Gastroesophageal sphincter (tissue), 4 donors: ENCODE data around the gene HMGXB3. TPM values are rescaled to one million over a fixed set of nuclear protein-coding genes. Genes with fewer than 3 reads are reported as not detected.

Experiments
- ATAC-seq: fragments of 150-250 bp; one replicate; pipeline ENCODE4 v1.9.1; 2016; ENCODE audit warnings: mild to moderate bottlenecking, moderate library complexity
- H3K27ac ChIP-seq, 4 donors: fragments of 200-600 bp; sonication (generic) in 3 of 4; 1 replicate in 3 of 4; 2 replicates in 1 of 4; pipeline ENCODE4 v1.5.1; 2016 to 2019
- H3K27me3 ChIP-seq: fragments of 200-600 bp; sonication (generic); one replicate; pipeline ENCODE4 v1.5.1; 2019
- H3K36me3 ChIP-seq, 2 donors: fragments of 200-600 bp; sonication (generic); one replicate each; pipeline ENCODE4 v1.5.1; 2019; ENCODE audit warnings: control low read depth in 1 of 2
- H3K4me1 ChIP-seq, 3 donors: fragments of 200-600 bp; sonication (generic); 1 replicate in 2 of 3; 2 replicates in 1 of 3; pipeline ENCODE4 v1.5.1; 2016 to 2019; ENCODE audit warnings: control low read depth in 2 of 3
- H3K4me3 ChIP-seq, 2 donors: fragments of 200-600 bp; sonication (generic); one replicate each; pipeline ENCODE4 v1.5.1; 2019; ENCODE audit warnings: mild to moderate bottlenecking in 1 of 2, moderate library complexity in 1 of 2
- H3K9me3 ChIP-seq, 3 donors: fragments of 200-600 bp; sonication (generic); one replicate each; pipeline ENCODE4 v1.5.1; 2017 to 2019; ENCODE audit warnings: control low read depth in 2 of 3
- CTCF ChIP-seq, 4 experiments: fragments of 200-600 bp in 2 of 4; fragments of 450-650 bp in 2 of 4; sonication (generic) in 1 of 4; IDR thresholded peaks; one replicate each; pipeline ENCODE4 v1.5.1; 2017 to 2019; ENCODE audit warnings: antibody characterized with exemption in 4 of 4, mild to moderate bottlenecking in 2 of 4, moderate library complexity in 2 of 4
- EP300 ChIP-seq: sonication (generic); formaldehyde crosslinking; IDR thresholded peaks from one replicate; pipeline ENCODE4 v1.6.1; 2017; ENCODE audit warnings: antibody characterized with exemption, mild to moderate bottlenecking
- POLR2A ChIP-seq, 2 donors: fragments of 450-650 bp; IDR thresholded peaks; one replicate each; pipeline ENCODE4 v1.6.1; 2017; ENCODE audit warnings: antibody characterized with exemption in 2 of 2, mild to moderate bottlenecking in 2 of 2, moderate library complexity in 1 of 2
- POLR2AphosphoS5 ChIP-seq: sonication (generic); formaldehyde crosslinking; IDR thresholded peaks from one replicate; pipeline ENCODE4 v1.6.1; 2017; ENCODE audit warnings: antibody characterized with exemption
- WGBS, 2 donors: methylation state at CpG; one replicate each; pipeline ENCODE4 v1.1.5; 2018; ENCODE audit warnings: low coverage in 1 of 2; 5-methylcytosine and 5-hydroxymethylcytosine counted together
- total RNA-seq, 4 donors: library from RNA; depleted of rRNA; stranded (reverse); fragments of >200 nt; gene quantifications; one replicate each; pipeline ENCODE4 v1.1.0, GENCODE V29; 2016

The HMGXB3 gene
- total RNA-seq, 4 donors from 2014 or later: 21.8 to 30.2 (median 24.2) TPM

GRCh38 chr5:149963729-149964128 is 36.8 kb upstream of the HMGXB3 start:
- peaks cover 0 to 24% (median 4%) of the 10 kb centered on the region in 3 donors for H3K4me1 ChIP-seq
- no peaks in the 10 kb centered on the region for H3K27me3 ChIP-seq
- ATAC-seq: no peak
- TF ChIP-seq POLR2A (IDR thresholded peaks at IDR 0.05): no peak
- no peak overlapping the region for H3K4me3 ChIP-seq
- no peak overlapping the region for H3K27ac ChIP-seq
- 84 to 100% methylated on average over 1 to 2 of the region's 3 CpGs for WGBS, 2 donors
- no peaks in the 10 kb centered on the region for H3K9me3 ChIP-seq
- H3K36me3 ChIP-seq: no peaks in the 10 kb centered on the region

- H3K27ac ChIP-seq: no peak overlapping the region
- no peaks in the 10 kb centered on the region for H3K9me3 ChIP-seq
- peaks cover 0 to 1% (median 0%) of the 10 kb centered on the region in 3 donors for H3K4me1 ChIP-seq
- no peak for ATAC-seq
- H3K4me3 ChIP-seq: no peak overlapping the region
- 80 to 88% methylated on average over 2 to 3 of the region's 3 CpGs for WGBS, 2 donors
- TF ChIP-seq POLR2AphosphoS5 (no peak), POLR2A (IDR thresholded peaks at IDR 0.05) (no peak), EP300 (no peak), CTCF (IDR thresholded peaks at IDR 0.05) (no peak)
- H3K27me3 ChIP-seq: no peaks in the 10 kb centered on the region
- H3K36me3 ChIP-seq: peaks cover 0 to 7% of the 10 kb centered on the region in 2 donors
Observed at GRCh38 chr5:149966946-149967345, 33.6 kb upstream of the HMGXB3 start.

GRCh38 chr5:149969181-149969930 is 31.2 kb upstream of the HMGXB3 start:
- TF ChIP-seq POLR2AphosphoS5 (no peak), EP300 (no peak), CTCF (IDR thresholded peaks at IDR 0.05) (no peak), POLR2A (IDR thresholded peaks at IDR 0.05) (no peak)
- no peak for ATAC-seq
- Histone ChIP-seq H3K27ac (no peak overlapping the region), H3K27me3 (no peaks in the 10 kb centered on the region), H3K36me3 (peaks cover 0 to 7% of the 10 kb centered on the region in 2 donors), H3K9me3 (no peaks in the 10 kb centered on the region), H3K4me1 (no peaks in the 10 kb centered on the region), H3K4me3 (no peak overlapping the region)
- WGBS, 2 donors: 72 to 85% methylated on average over 4 of the region's 4 CpGs

- Histone ChIP-seq H3K36me3 (peaks cover 0 to 43% of the 10 kb centered on the region in 2 donors), H3K4me1 (no peaks in the 10 kb centered on the region), H3K27me3 (no peaks in the 10 kb centered on the region), H3K9me3 (no peaks in the 10 kb centered on the region), H3K27ac (no peak overlapping the region), H3K4me3 (no peak overlapping the region)
- WGBS, 2 donors: 55 to 69% methylated on average over 2 of the region's 2 CpGs
- TF ChIP-seq POLR2AphosphoS5 (no peak), POLR2A (IDR thresholded peaks at IDR 0.05) (no peak), CTCF (IDR thresholded peaks at IDR 0.05) (no peak), EP300 (no peak)
- no peak for ATAC-seq
Observed at GRCh38 chr5:149975409-149975808, 25.1 kb upstream of the HMGXB3 start.

- TF ChIP-seq POLR2AphosphoS5 (no peak), POLR2A (IDR thresholded peaks at IDR 0.05) (no peak), CTCF (IDR thresholded peaks at IDR 0.05) (no peak), EP300 (no peak)
- 89 to 92% methylated on average over 1 of the region's 1 CpG for WGBS, 2 donors
- Histone ChIP-seq H3K27ac (no peak overlapping the region), H3K4me1 (no peaks in the 10 kb centered on the region), H3K9me3 (no peaks in the 10 kb centered on the region), H3K36me3 (peaks cover 0 to 60% of the 10 kb centered on the region in 2 donors), H3K4me3 (no peak overlapping the region), H3K27me3 (no peaks in the 10 kb centered on the region)
- ATAC-seq: no peak
Observed at GRCh38 chr5:149979896-149980295, 20.6 kb upstream of the HMGXB3 start.
